H1 (cell line): ENCODE data around the gene IL3. TPM values are rescaled to one million over a fixed set of nuclear protein-coding genes. Genes with fewer than 3 reads are reported as not detected.

Experiments used
- CTCF ChIA-PET: fragments of 300-600 bp; sonication (Branson Sonifier 250); formaldehyde crosslinking; loops from one replicate; lab custom pipeline; 2021; ENCODE audit not compliant: partially characterized antibody; lab: Charles Lee
- POLR2A ChIA-PET: fragments of 300-600 bp; sonication (Branson Sonifier 250); formaldehyde crosslinking; loops from one replicate; lab custom pipeline; 2021; ENCODE audit warnings: inconsistent platforms; ENCODE audit not compliant: partially characterized antibody; lab: Charles Lee
- DNase-seq, 2 experiments: peaks; one replicate each; pipeline versions ENCODE4 v3.0.0 to v3.0.0-alpha.2; 2010 to 2022; ENCODE audit warnings: low spot score in 2 of 2, low read depth in 1 of 2, mixed read lengths in 1 of 2
- FAIRE-seq: peaks from 2 replicates; lab custom pipeline; 2011; peaks lifted over from hg19 to GRCh38; lab: Jason Lieb, UNC
- H2AFZ ChIP-seq: 2 replicates; pipeline ENCODE4 v1.8.1; 2012; ENCODE audit warnings: low read length, inconsistent platforms
- H2AK5ac ChIP-seq: 2 replicates; pipeline ENCODE4 v1.6.1; 2013; ENCODE audit warnings: low read depth, low read length
- H2BK120ac ChIP-seq: replicated peaks from 2 replicates; pipeline ENCODE3; 2013; ENCODE audit warnings: low read depth, low read length, inconsistent platforms
- H2BK12ac ChIP-seq: 2 replicates; pipeline ENCODE4 v1.6.1; 2013; ENCODE audit warnings: low read depth, low read length
- H2BK15ac ChIP-seq: 2 replicates; pipeline ENCODE4 v1.6.1; 2013; ENCODE audit warnings: low read length
- H2BK20ac ChIP-seq: 2 replicates; pipeline ENCODE4 v1.6.1; 2013; ENCODE audit warnings: low read length
- H2BK5ac ChIP-seq: 2 replicates; pipeline ENCODE4 v1.6.1; 2013; ENCODE audit warnings: low read depth, low read length
- H3K14ac ChIP-seq: 2 replicates; pipeline ENCODE4 v1.6.1; 2013; ENCODE audit warnings: inconsistent platforms; ENCODE audit not compliant: insufficient read length
- H3K18ac ChIP-seq: 2 replicates; pipeline ENCODE4 v1.6.1; 2013; ENCODE audit warnings: low read length; ENCODE audit errors: extremely low read depth
- H3K23ac ChIP-seq: 2 replicates; pipeline ENCODE4 v1.6.1; 2013; ENCODE audit warnings: inconsistent platforms; ENCODE audit not compliant: insufficient read length
- H3K23me2 ChIP-seq: 2 replicates; pipeline ENCODE4 v1.6.1; 2013; ENCODE audit warnings: low read depth, low read length
- H3K27ac ChIP-seq: 2 replicates; pipeline ENCODE4 v1.6.1; 2011; ENCODE audit warnings: low read depth, low read length, inconsistent platforms
- H3K27me3 ChIP-seq, 4 experiments: replicated peaks in 1 of 4; 1 replicate in 1 of 4; 2 replicates in 3 of 4; pipeline versions ENCODE4 v1.6.1 to v1.8.1; 2011 to 2013; ENCODE audit warnings: low read length in 3 of 4, mild to moderate bottlenecking in 3 of 4, inconsistent platforms in 2 of 4, mixed read lengths in 2 of 4, moderate library complexity in 1 of 4; ENCODE audit not compliant: control insufficient read depth in 3 of 4, insufficient read depth in 3 of 4; ENCODE audit errors: extremely low read depth in 1 of 4
- H3K36me3 ChIP-seq, 4 experiments: 2 replicates each; pipeline versions ENCODE4 v1.6.1 to v1.8.1; 2011 to 2013; ENCODE audit warnings: mild to moderate bottlenecking in 4 of 4, low read length in 3 of 4, moderate library complexity in 2 of 4, control low read depth in 1 of 4, inconsistent platforms in 1 of 4; ENCODE audit not compliant: insufficient read depth in 4 of 4, control insufficient read depth in 2 of 4
- H3K4ac ChIP-seq: replicated peaks from 2 replicates; pipeline ENCODE3; 2013; ENCODE audit warnings: low read length, low read depth, mixed read lengths, inconsistent platforms; ENCODE audit not compliant: insufficient read length
- H3K4me1 ChIP-seq, 4 experiments: replicated peaks in 1 of 4; 1 replicate in 1 of 4; 2 replicates in 3 of 4; pipeline versions ENCODE4 v1.6.1 to v1.8.1; 2011 to 2013; ENCODE audit warnings: low read length in 3 of 4, inconsistent platforms in 2 of 4, mixed read lengths in 1 of 4; ENCODE audit not compliant: insufficient read depth in 4 of 4, control insufficient read depth in 3 of 4
- H3K4me2 ChIP-seq, 2 experiments: 2 replicates each; pipeline versions ENCODE4 v1.6.1 to v1.8.1; 2011 to 2013; ENCODE audit warnings: low read depth in 2 of 2, low read length in 2 of 2, control low read depth in 1 of 2, inconsistent platforms in 1 of 2, mild to moderate bottlenecking in 1 of 2; ENCODE audit not compliant: insufficient read depth in 1 of 2
- H3K4me3 ChIP-seq, 4 experiments: fragments of 200-600, 300-600 bp in 1 of 4; sonication (generic), shearing (Covaris generic), sonication (Bioruptor Twin) in 1 of 4; 2 replicates each; pipeline versions ENCODE4 v1.5.1 to v1.8.1; 2011 to 2016; ENCODE audit warnings: low read length in 4 of 4, low read depth in 3 of 4, control low read depth in 2 of 4, inconsistent platforms in 2 of 4, mild to moderate bottlenecking in 2 of 4, mixed read lengths in 1 of 4, moderate library complexity in 1 of 4; ENCODE audit not compliant: insufficient read depth in 2 of 4; ENCODE audit errors: extremely low read depth in 1 of 4
- H3K56ac ChIP-seq: replicated peaks from 2 replicates; pipeline ENCODE3; 2013; ENCODE audit warnings: low read depth, mild to moderate bottlenecking, mixed read lengths, low read length, inconsistent platforms; ENCODE audit not compliant: insufficient read length
- H3K79me1 ChIP-seq: 2 replicates; pipeline ENCODE4 v1.6.1; 2013; ENCODE audit warnings: low read depth, low read length, control low read depth
- H3K79me2 ChIP-seq, 2 experiments: 2 replicates each; pipeline versions ENCODE4 v1.6.1 to v1.8.1; 2012 to 2013; ENCODE audit warnings: low read length in 2 of 2, mild to moderate bottlenecking in 2 of 2, inconsistent platforms in 1 of 2; ENCODE audit not compliant: insufficient read depth in 2 of 2, control insufficient read depth in 1 of 2
- H3K9ac ChIP-seq, 4 experiments: replicated peaks in 1 of 4; 1 replicate in 1 of 4; 2 replicates in 3 of 4; pipeline versions ENCODE4 v1.6.1 to v1.8.1; 2011 to 2013; ENCODE audit warnings: low read depth in 3 of 4, low read length in 3 of 4, control low read depth in 2 of 4, mild to moderate bottlenecking in 2 of 4, moderate library complexity in 2 of 4, inconsistent platforms in 1 of 4; ENCODE audit errors: extremely low read depth in 1 of 4
- H3K9me3 ChIP-seq, 2 experiments: 2 replicates each; pipeline versions ENCODE4 v1.6.1 to v1.8.1; 2012 to 2013; ENCODE audit warnings: mild to moderate bottlenecking in 2 of 2, moderate library complexity in 2 of 2, control low read depth in 1 of 2, inconsistent platforms in 1 of 2, low read depth in 1 of 2, low read length in 1 of 2, mixed read lengths in 1 of 2; ENCODE audit not compliant: insufficient read depth in 2 of 2
- H4K20me1 ChIP-seq, 2 experiments: replicated peaks in 1 of 2; 2 replicates each; pipeline versions ENCODE3 to v1.8.1; 2011 to 2013; ENCODE audit warnings: inconsistent platforms in 2 of 2, low read length in 2 of 2, mild to moderate bottlenecking in 1 of 2; ENCODE audit not compliant: insufficient read depth in 2 of 2, control insufficient read depth in 1 of 2
- H4K5ac ChIP-seq: 2 replicates; pipeline ENCODE4 v1.6.1; 2013; ENCODE audit warnings: low read length, low read depth, mixed read lengths, inconsistent platforms; ENCODE audit not compliant: insufficient read length
- H4K8ac ChIP-seq: 2 replicates; pipeline ENCODE4 v1.8.0; 2013; ENCODE audit warnings: mild to moderate bottlenecking, moderate library complexity, low read length, inconsistent platforms; ENCODE audit not compliant: insufficient read depth; ENCODE audit errors: extremely low read depth
- H4K91ac ChIP-seq: replicated peaks from 2 replicates; pipeline ENCODE3; 2013; ENCODE audit warnings: low read length, mixed read lengths, inconsistent platforms; ENCODE audit not compliant: insufficient read length
- ATF2 ChIP-seq: IDR thresholded peaks from 2 replicates; pipeline ENCODE4 v1.6.1; 2012; ENCODE audit warnings: low read length, inconsistent platforms
- MAX ChIP-seq: IDR thresholded peaks from 2 replicates; pipeline ENCODE4 v1.6.1; 2012; ENCODE audit warnings: inconsistent platforms
- YY1 ChIP-seq: IDR thresholded peaks from 2 replicates; pipeline ENCODE4 v1.6.1; 2011; ENCODE audit warnings: low read depth, mild to moderate bottlenecking, low read length
- WGBS, 2 experiments: shearing (Covaris generic) in 1 of 2; methylation state at CpG; one replicate each; pipeline versions ENCODE4 v1.1.6 to v1.1.7; 2013 to 2015; ENCODE audit warnings: low lambda C conversion rate in 2 of 2, mixed read lengths in 2 of 2, inconsistent platforms in 1 of 2, low coverage in 1 of 2, missing lambda C conversion rate in 1 of 2; ENCODE audit not compliant: insufficient replicate concordance in 2 of 2, insufficient coverage in 1 of 2, insufficient read length in 1 of 2; ENCODE audit errors: extremely low coverage in 1 of 2, missing lambda C conversion rate in 1 of 2; 5-methylcytosine and 5-hydroxymethylcytosine counted together
- polyA plus RNA-seq, 7 experiments: library from polyadenylated mRNA; depleted of rRNA in 3 of 7; stranded (reverse) in 5 of 7; unstranded in 2 of 7; fragments of >200 nt in 5 of 7; fragments of 200-250 nt in 2 of 7; gene quantifications; 1 replicate in 5 of 7; 2 replicates in 1 of 7; 4 replicates in 1 of 7; pipeline versions ENCODE4 v1.2.1 to v1.2.3, GENCODE V29; 2011 to 2013; ENCODE audit warnings: missing spikeins in 2 of 7, mixed read lengths in 2 of 7
- total RNA-seq: library from RNA; stranded (reverse); fragmentation: NEBNext Ultra II Directional; extraction: Animal tissue kit (Norgen Biotek cat#: 25700); gene quantifications from 2 replicates; pipeline ENCODE4 v1.2.1, GENCODE V29; 2021

IL3 gene
- total and polyA plus RNA-seq, 2 of the 8 experiments (the other 6 are each of a cell fraction or from before 2014, with no cell fraction given), result not detected

GRCh38 chr5:132109494-132110053 is 49.1 kb downstream of the IL3 start:
- Histone ChIP-seq H4K20me1 (no peaks in the 10 kb centered on the region), H3K4me3 (no peak overlapping the region), H2BK15ac (no peak overlapping the region), H3K79me1 (no peaks in the 10 kb centered on the region), H3K23ac (no peak overlapping the region), H4K91ac (no peak overlapping the region), H3K4ac (no peak overlapping the region), H2BK5ac (no peak overlapping the region), H3K14ac (no peak overlapping the region), H2AFZ (no peak overlapping the region), H3K56ac (no peak overlapping the region), H3K27me3 (no peaks in the 10 kb centered on the region), H4K8ac (no peak overlapping the region), H3K27ac (no peak overlapping the region), H3K9ac (no peak overlapping the region), H3K18ac (no peak overlapping the region), H4K5ac (no peak overlapping the region), H3K36me3 (no peaks in the 10 kb centered on the region), H3K4me1 (no peaks in the 10 kb centered on the region), H2BK20ac (no peak overlapping the region), H2BK120ac (no peak overlapping the region), H3K23me2 (no peaks in the 10 kb centered on the region), H2BK12ac (no peak overlapping the region), H2AK5ac (no peak overlapping the region), H3K79me2 (no peaks in the 10 kb centered on the region), H3K9me3 (no peaks in the 10 kb centered on the region), H3K4me2 (no peak overlapping the region)
- CTCF ChIA-PET, result no interaction called here
- DNase-seq, result no peak
- no peak for TF ChIP-seq MAX
- TF ChIP-seq YY1, result no peak
- no peak for TF ChIP-seq ATF2
- POLR2A ChIA-PET, result no interaction called here
- WGBS, 2 experiments, result 89% methylated on average over 3 of the region's 3 CpGs; no CpG with 5 or more reads in 1 of the 2 experiments
- FAIRE-seq, result no peak
